Neural cell (in vitro differentiated cells): Measurements from ENCODE around the gene NOPCHAP1.

Experiments used
- EP300 ChIP-seq: fragments of 450-650 bp; conservative IDR thresholded peaks from 2 replicates; pipeline ENCODE4 v1.6.1; 2014; ENCODE audit warnings: antibody characterized with exemption, mild to moderate bottlenecking, moderate library complexity; ENCODE audit not compliant: poor library complexity, severe bottlenecking
- EZH2 ChIP-seq: fragments of 200-600, 300-800 bp; shearing (Covaris generic), sonication (generic); IDR thresholded peaks from 2 replicates; pipeline ENCODE4 v1.6.1; 2014; ENCODE audit warnings: antibody characterized with exemption, low read length, borderline replicate concordance, mild to moderate bottlenecking; ENCODE audit not compliant: insufficient read depth, poor library complexity, severe bottlenecking
- MXI1 ChIP-seq: fragments of 450-650 bp; conservative IDR thresholded peaks from 2 replicates; pipeline ENCODE4 v1.6.1; 2014; ENCODE audit warnings: antibody characterized with exemption, mild to moderate bottlenecking; ENCODE audit not compliant: poor library complexity, severe bottlenecking
- POLR2AphosphoS5 ChIP-seq: IDR thresholded peaks from 2 replicates; pipeline ENCODE4 v1.6.1; 2012
- REST ChIP-seq: IDR thresholded peaks from 2 replicates; pipeline ENCODE4 v1.6.1; 2012; ENCODE audit warnings: borderline replicate concordance
- SMC3 ChIP-seq: fragments of 450-650 bp; conservative IDR thresholded peaks from 2 replicates; pipeline ENCODE4 v1.6.1; 2014; ENCODE audit warnings: antibody characterized with exemption, mild to moderate bottlenecking, moderate library complexity; ENCODE audit not compliant: poor library complexity
- TAF1 ChIP-seq: IDR thresholded peaks from 2 replicates; pipeline ENCODE4 v1.6.1; 2012; ENCODE audit warnings: low read depth
- TF ChIP-seq, protein P1 (sequence below): fragments of 450-650 bp; IDR thresholded peaks from 2 replicates; pipeline ENCODE4 v1.5.1; 2014; ENCODE audit warnings: antibody characterized with exemption, mild to moderate bottlenecking, moderate library complexity; ENCODE audit not compliant: poor library complexity, severe bottlenecking

DNA sequence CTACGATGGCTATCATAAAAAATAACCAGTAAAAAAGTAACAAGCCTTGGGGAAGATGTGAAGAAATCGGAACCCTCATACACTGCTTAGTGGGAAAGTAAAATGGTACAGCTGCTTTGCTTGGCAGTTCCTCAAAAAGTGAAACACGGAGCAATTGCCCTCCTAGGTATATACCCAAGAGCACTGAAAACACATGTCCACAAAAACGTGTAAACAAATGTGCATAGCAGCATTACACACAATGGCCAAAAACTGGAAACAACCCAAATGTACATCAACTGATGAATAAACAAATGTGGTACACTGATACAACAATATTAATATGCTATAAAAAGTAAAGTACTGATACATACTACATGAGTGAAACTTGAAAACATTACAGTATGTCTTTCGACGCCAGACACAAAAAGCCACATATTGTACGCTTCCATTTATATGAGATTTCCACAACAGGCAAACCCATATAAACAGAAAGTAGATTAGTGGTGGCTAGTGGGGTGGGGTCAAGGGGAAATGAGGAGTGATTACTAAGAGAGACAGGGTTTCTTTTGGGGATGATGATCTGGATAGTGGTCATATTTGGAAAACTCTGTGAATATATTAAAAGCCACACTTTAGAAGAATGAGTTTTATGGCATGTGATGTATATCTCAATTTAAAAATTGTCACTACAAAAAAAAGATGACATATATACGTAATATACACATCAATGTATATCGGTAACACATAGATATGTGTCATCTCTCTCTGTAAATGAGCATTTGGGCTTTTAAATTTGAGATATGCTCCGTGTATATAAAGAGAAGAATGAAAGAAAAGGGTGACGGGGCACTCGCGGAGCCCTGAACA lies 29.0 kb upstream of the NOPCHAP1 start:
- no peak for TF ChIP-seq EZH2
- TF ChIP-seq, protein P1, sequence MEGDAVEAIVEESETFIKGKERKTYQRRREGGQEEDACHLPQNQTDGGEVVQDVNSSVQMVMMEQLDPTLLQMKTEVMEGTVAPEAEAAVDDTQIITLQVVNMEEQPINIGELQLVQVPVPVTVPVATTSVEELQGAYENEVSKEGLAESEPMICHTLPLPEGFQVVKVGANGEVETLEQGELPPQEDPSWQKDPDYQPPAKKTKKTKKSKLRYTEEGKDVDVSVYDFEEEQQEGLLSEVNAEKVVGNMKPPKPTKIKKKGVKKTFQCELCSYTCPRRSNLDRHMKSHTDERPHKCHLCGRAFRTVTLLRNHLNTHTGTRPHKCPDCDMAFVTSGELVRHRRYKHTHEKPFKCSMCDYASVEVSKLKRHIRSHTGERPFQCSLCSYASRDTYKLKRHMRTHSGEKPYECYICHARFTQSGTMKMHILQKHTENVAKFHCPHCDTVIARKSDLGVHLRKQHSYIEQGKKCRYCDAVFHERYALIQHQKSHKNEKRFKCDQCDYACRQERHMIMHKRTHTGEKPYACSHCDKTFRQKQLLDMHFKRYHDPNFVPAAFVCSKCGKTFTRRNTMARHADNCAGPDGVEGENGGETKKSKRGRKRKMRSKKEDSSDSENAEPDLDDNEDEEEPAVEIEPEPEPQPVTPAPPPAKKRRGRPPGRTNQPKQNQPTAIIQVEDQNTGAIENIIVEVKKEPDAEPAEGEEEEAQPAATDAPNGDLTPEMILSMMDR, result no peak
- TF ChIP-seq POLR2AphosphoS5, result no peak
- TF ChIP-seq EP300, result no peak
- TF ChIP-seq REST, result no peak
- no peak for TF ChIP-seq TAF1
- no peak for TF ChIP-seq SMC3
- no peak for TF ChIP-seq MXI1
